HEK293 (cell line): ENCODE measurements around the gene KCNMB2.

ENCODE experiments used
- CTCF ChIA-PET: fragments of 350-600 bp; formaldehyde crosslinking; extraction: SDS; loops from one replicate; lab custom pipeline; 2021; ENCODE audit warnings: antibody characterized with exemption; lab: Yijun Ruan, JAX
- POLR2A ChIA-PET: fragments of 300-600 bp; formaldehyde crosslinking; extraction: SDS; loops from one replicate; lab custom pipeline; 2020; ENCODE audit warnings: antibody characterized with exemption, inconsistent platforms; lab: Yijun Ruan, JAX
- H3K27ac ChIP-seq: fragments of 200-500 bp; sonication (Bioruptor generic); 2 replicates; pipeline ENCODE4 v1.5.1; 2014; ENCODE audit warnings: low read depth, low read length, control low read depth, inconsistent platforms; ENCODE audit errors: extremely low read depth
- H3K36me3 ChIP-seq, 2 experiments: fragments of 200-500 bp in 1 of 2; sonication (Bioruptor generic) in 1 of 2; 1 replicate in 1 of 2; 2 replicates in 1 of 2; pipeline ENCODE4 v1.5.1; 2014 to 2017; ENCODE audit warnings: inconsistent platforms in 2 of 2, low read length in 2 of 2; ENCODE audit not compliant: control insufficient read depth in 2 of 2, insufficient read depth in 1 of 2
- H3K4me1 ChIP-seq: fragments of 200-500 bp; sonication (Bioruptor generic); 2 replicates; pipeline ENCODE4 v1.5.1; 2014; ENCODE audit warnings: mild to moderate bottlenecking, low read length, inconsistent platforms; ENCODE audit not compliant: control insufficient read depth, insufficient read depth
- H3K4me3 ChIP-seq: 2 replicates; pipeline ENCODE4 v1.5.1; 2011; ENCODE audit warnings: low read depth, mild to moderate bottlenecking, control low read depth, low read length, moderate library complexity
- H3K9me3 ChIP-seq: fragments of 200-500 bp; sonication (Bioruptor generic); 2 replicates; pipeline ENCODE4 v1.5.1; 2014; ENCODE audit warnings: low read depth, low read length, inconsistent platforms; ENCODE audit not compliant: control insufficient read depth, insufficient read depth
- BCL11B ChIP-seq: fragments of 450-650 bp; formaldehyde crosslinking; IDR thresholded peaks from 2 replicates; pipeline ENCODE4 v1.5.1; 2016; ENCODE audit warnings: low read depth, missing biosample characterization, missing genetic modification characterization
- GLIS1 ChIP-seq: fragments of 450-650 bp; formaldehyde crosslinking; IDR thresholded peaks from 2 replicates; pipeline ENCODE4 v1.5.1; 2016; ENCODE audit warnings: missing biosample characterization, missing genetic modification characterization
- SALL2 ChIP-seq: fragments of 450-650 bp; formaldehyde crosslinking; IDR thresholded peaks from 2 replicates; pipeline ENCODE4 v1.5.0; 2017; ENCODE audit warnings: missing biosample characterization, mild to moderate bottlenecking, missing genetic modification characterization, borderline replicate concordance
- SP3 ChIP-seq: fragments of 450-650 bp; formaldehyde crosslinking; IDR thresholded peaks from 2 replicates; pipeline ENCODE4 v1.5.1; 2016; ENCODE audit warnings: missing biosample characterization, missing genetic modification characterization
- ZBTB7A ChIP-seq: fragments of 450-650 bp; formaldehyde crosslinking; IDR thresholded peaks from 2 replicates; pipeline ENCODE4 v1.5.1; 2016; ENCODE audit warnings: low read depth, missing biosample characterization, missing genetic modification characterization
- ZFP69B ChIP-seq: fragments of 450-650 bp; formaldehyde crosslinking; IDR thresholded peaks from 2 replicates; pipeline ENCODE4 v1.5.1; 2016; ENCODE audit warnings: missing biosample characterization, missing genetic modification characterization
- ZNF132 ChIP-seq: fragments of 450-650 bp; formaldehyde crosslinking; IDR thresholded peaks from 2 replicates; pipeline ENCODE4 v1.5.1; 2017; ENCODE audit warnings: missing biosample characterization, missing genetic modification characterization, borderline replicate concordance
- ZNF19 ChIP-seq: fragments of 450-650 bp; formaldehyde crosslinking; IDR thresholded peaks from 2 replicates; pipeline ENCODE4; 2016; ENCODE audit warnings: missing biosample characterization, missing genetic modification characterization, low read depth
- ZNF24 ChIP-seq: fragments of 450-650 bp; formaldehyde crosslinking; IDR thresholded peaks from 2 replicates; pipeline ENCODE4 v1.5.1; 2016; ENCODE audit warnings: missing biosample characterization, missing genetic modification characterization
- ZNF404 ChIP-seq: fragments of 450-650 bp; formaldehyde crosslinking; IDR thresholded peaks from 2 replicates; pipeline ENCODE4 v1.5.1; 2017; ENCODE audit warnings: missing biosample characterization, missing genetic modification characterization
- ZNF571 ChIP-seq: fragments of 450-650 bp; formaldehyde crosslinking; IDR thresholded peaks from 2 replicates; pipeline ENCODE4 v1.5.0; 2017; ENCODE audit warnings: missing biosample characterization, missing genetic modification characterization
- ZNF626 ChIP-seq: fragments of 450-650 bp; sonication (Bioruptor Pico); formaldehyde crosslinking; IDR thresholded peaks from 2 replicates; pipeline ENCODE4 v1.5.1; 2018; ENCODE audit warnings: missing biosample characterization, missing genetic modification characterization, inconsistent platforms
- ZNF664 ChIP-seq: fragments of 450-650 bp; formaldehyde crosslinking; IDR thresholded peaks from 2 replicates; pipeline ENCODE4 v1.5.1; 2016; ENCODE audit warnings: missing biosample characterization, missing genetic modification characterization
- ZNF791 ChIP-seq: fragments of 450-650 bp; formaldehyde crosslinking; IDR thresholded peaks from 2 replicates; pipeline ENCODE4 v1.5.1; 2016; ENCODE audit warnings: missing biosample characterization, missing genetic modification characterization
- ZNF837 ChIP-seq: fragments of 450-650 bp; formaldehyde crosslinking; IDR thresholded peaks from 2 replicates; pipeline ENCODE4 v1.5.1; 2016; ENCODE audit warnings: missing biosample characterization, missing genetic modification characterization
- TF ChIP-seq, protein P1 (sequence below): fragments of 450-650 bp; formaldehyde crosslinking; IDR thresholded peaks from 2 replicates; pipeline ENCODE4 v1.5.1; 2016; ENCODE audit warnings: missing biosample characterization, missing genetic modification characterization
- TF ChIP-seq, protein P2 (sequence below): fragments of 450-650 bp; formaldehyde crosslinking; conservative IDR thresholded peaks from 2 replicates; pipeline ENCODE4 v1.5.1; 2016; ENCODE audit warnings: low read depth, missing biosample characterization, missing genetic modification characterization
- TF ChIP-seq, protein P3 (sequence below): fragments of 450-650 bp; formaldehyde crosslinking; IDR thresholded peaks from 2 replicates; pipeline ENCODE4 v1.5.1; 2016; ENCODE audit warnings: missing biosample characterization, missing genetic modification characterization
- TF ChIP-seq, protein P4 (sequence below): fragments of 450-650 bp; formaldehyde crosslinking; IDR thresholded peaks from 2 replicates; pipeline ENCODE4 v1.5.1; 2016; ENCODE audit warnings: missing biosample characterization, missing genetic modification characterization

Gene KCNMB2

DNA sequence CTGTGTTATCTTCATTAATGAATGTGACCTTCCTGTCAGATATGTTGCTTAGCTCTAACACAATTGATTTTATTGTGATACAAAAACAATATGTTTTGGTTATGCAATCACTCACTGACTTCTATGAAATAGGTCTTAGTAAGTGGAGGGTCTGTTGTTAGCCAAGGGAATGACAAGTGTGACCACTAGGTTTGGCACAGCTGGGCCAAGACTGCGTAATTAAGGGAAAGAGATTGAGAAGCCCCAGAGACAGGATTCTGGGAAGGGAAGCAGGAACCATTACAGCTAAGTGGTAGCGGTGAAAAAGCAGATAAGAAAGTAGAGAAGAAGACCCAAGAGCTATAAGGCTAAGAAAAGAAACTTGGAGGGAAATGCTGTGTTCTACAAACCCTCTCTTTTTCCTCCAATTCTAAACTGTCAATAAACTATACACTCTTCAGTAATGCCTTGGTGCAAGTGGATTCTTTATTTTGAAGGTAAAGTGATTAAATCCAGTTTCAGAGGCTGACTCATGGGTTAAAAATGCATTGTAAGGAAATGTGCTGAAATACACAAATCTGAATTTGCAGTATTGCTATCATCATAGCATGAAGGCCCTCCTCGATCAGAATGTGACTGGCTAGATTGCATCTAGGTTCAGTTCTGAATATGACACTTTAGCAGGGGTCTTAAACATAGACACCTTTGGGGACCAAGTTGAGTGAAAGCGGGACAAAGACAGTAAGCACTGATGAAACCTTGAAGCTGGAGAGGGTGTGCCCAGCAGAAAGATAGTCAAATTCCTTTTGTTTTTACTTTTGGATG is 26.1 kb downstream of the KCNMB2 start:
- no peaks in the 10 kb centered on the region for H3K9me3 ChIP-seq
- CTCF ChIA-PET, result interaction anchor here (0.7 kb wide), 1 partner anchor 1690 kb away, joined by 4 read pairs; no protein-coding TSS in a partner anchor
- H3K4me1 ChIP-seq, result no peaks in the 10 kb centered on the region
- no peak overlapping the region for H3K4me3 ChIP-seq
- POLR2A ChIA-PET, result no interaction called here
- TF ChIP-seq, protein P1, sequence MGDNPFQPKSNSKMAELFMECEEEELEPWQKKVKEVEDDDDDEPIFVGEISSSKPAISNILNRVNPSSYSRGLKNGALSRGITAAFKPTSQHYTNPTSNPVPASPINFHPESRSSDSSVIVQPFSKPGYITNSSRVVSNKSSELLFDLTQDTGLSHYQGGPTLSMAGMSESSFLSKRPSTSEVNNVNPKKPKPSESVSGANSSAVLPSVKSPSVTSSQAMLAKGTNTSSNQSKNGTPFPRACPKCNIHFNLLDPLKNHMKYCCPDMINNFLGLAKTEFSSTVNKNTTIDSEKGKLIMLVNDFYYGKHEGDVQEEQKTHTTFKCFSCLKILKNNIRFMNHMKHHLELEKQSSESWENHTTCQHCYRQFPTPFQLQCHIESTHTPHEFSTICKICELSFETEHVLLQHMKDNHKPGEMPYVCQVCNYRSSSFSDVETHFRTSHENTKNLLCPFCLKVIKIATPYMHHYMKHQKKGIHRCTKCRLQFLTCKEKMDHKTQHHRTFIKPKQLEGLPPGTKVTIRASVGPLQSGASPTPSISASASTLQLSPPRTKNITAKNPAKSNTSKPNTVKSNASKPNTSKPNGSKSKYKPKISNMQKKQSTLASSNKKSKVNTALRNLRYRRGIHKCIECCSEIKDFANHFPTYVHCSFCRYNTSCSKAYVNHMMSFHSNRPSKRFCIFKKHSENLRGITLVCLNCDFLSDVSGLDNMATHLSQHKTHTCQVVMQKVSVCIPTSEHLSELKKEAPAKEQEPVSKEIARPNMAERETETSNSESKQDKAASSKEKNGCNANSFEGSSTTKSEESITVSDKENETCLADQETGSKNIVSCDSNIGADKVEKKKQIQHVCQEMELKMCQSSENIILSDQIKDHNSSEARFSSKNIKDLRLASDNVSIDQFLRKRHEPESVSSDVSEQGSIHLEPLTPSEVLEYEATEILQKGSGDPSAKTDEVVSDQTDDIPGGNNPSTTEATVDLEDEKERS (tag by site-specific recombination), result no peak
- TF ChIP-seq, protein P2, sequence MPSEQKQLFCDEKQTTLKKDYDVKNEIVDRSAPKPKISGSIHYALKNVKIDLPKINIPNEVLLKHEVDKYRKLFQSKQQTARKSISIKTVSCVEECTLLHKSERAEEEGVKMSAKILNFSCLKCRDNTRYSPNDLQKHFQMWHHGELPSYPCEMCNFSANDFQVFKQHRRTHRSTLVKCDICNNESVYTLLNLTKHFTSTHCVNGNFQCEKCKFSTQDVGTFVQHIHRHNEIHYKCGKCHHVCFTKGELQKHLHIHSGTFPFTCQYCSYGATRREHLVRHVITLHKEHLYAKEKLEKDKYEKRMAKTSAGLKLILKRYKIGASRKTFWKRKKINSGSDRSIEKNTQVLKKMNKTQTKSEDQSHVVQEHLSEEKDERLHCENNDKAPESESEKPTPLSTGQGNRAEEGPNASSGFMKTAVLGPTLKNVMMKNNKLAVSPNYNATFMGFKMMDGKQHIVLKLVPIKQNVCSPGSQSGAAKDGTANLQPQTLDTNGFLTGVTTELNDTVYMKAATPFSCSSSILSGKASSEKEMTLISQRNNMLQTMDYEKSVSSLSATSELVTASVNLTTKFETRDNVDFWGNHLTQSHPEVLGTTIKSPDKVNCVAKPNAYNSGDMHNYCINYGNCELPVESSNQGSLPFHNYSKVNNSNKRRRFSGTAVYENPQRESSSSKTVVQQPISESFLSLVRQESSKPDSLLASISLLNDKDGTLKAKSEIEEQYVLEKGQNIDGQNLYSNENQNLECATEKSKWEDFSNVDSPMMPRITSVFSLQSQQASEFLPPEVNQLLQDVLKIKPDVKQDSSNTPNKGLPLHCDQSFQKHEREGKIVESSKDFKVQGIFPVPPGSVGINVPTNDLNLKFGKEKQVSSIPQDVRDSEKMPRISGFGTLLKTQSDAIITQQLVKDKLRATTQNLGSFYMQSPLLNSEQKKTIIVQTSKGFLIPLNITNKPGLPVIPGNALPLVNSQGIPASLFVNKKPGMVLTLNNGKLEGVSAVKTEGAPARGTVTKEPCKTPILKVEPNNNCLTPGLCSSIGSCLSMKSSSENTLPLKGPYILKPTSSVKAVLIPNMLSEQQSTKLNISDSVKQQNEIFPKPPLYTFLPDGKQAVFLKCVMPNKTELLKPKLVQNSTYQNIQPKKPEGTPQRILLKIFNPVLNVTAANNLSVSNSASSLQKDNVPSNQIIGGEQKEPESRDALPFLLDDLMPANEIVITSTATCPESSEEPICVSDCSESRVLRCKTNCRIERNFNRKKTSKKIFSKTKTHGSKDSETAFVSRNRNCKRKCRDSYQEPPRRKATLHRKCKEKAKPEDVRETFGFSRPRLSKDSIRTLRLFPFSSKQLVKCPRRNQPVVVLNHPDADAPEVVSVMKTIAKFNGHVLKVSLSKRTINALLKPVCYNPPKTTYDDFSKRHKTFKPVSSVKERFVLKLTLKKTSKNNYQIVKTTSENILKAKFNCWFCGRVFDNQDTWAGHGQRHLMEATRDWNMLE (tag by site-specific recombination), result no peak
- TF ChIP-seq GLIS1 (tag by site-specific recombination) (no peak), ZNF404 (tag by site-specific recombination) (no peak), ZFP69B (tag by site-specific recombination) (no peak), ZNF571 (tag by site-specific recombination) (no peak)
- TF ChIP-seq, protein P3, sequence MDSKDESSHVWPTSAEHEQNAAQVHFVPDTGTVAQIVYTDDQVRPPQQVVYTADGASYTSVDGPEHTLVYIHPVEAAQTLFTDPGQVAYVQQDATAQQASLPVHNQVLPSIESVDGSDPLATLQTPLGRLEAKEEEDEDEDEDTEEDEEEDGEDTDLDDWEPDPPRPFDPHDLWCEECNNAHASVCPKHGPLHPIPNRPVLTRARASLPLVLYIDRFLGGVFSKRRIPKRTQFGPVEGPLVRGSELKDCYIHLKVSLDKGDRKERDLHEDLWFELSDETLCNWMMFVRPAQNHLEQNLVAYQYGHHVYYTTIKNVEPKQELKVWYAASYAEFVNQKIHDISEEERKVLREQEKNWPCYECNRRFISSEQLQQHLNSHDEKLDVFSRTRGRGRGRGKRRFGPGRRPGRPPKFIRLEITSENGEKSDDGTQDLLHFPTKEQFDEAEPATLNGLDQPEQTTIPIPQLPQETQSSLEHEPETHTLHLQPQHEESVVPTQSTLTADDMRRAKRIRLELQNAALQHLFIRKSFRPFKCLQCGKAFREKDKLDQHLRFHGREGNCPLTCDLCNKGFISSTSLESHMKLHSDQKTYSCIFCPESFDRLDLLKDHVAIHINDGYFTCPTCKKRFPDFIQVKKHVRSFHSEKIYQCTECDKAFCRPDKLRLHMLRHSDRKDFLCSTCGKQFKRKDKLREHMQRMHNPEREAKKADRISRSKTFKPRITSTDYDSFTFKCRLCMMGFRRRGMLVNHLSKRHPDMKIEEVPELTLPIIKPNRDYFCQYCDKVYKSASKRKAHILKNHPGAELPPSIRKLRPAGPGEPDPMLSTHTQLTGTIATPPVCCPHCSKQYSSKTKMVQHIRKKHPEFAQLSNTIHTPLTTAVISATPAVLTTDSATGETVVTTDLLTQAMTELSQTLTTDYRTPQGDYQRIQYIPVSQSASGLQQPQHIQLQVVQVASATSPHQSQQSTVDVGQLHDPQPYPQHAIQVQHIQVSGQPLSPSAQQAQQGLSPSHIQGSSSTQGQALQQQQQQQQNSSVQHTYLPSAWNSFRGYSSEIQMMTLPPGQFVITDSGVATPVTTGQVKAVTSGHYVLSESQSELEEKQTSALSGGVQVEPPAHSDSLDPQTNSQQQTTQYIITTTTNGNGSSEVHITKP, result no peak
- H3K36me3 ChIP-seq, result no peaks in the 10 kb centered on the region
- no peak overlapping the region for H3K27ac ChIP-seq

DNA sequence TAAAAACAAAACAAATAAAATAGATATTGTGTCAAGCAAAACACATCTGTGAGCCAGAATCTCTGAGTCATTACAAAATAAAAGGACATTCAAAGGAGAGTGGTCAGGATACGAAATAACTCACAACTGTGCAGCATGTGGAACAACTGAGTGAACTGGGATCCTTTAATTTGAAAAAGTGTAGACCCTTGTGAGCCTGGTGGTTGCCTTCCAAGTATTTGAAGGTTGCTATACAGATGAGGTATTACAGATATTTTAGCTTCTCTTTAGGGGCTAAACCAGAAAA is 26.7 kb downstream of the KCNMB2 start:
- no peak overlapping the region for H3K27ac ChIP-seq
- CTCF ChIA-PET, result no interaction called here
- TF ChIP-seq ZNF837 (tag by site-specific recombination) (no peak), ZNF24 (no peak), ZNF791 (tag by site-specific recombination) (no peak), SP3 (tag by site-specific recombination) (no peak), ZNF132 (tag by site-specific recombination) (no peak), SALL2 (no peak), BCL11B (tag by site-specific recombination) (no peak), ZNF19 (no peak), ZNF664 (tag by site-specific recombination) (no peak), ZBTB7A (tag by site-specific recombination) (no peak), ZNF626 (tag by site-specific recombination) (no peak)
- TF ChIP-seq, protein P4, sequence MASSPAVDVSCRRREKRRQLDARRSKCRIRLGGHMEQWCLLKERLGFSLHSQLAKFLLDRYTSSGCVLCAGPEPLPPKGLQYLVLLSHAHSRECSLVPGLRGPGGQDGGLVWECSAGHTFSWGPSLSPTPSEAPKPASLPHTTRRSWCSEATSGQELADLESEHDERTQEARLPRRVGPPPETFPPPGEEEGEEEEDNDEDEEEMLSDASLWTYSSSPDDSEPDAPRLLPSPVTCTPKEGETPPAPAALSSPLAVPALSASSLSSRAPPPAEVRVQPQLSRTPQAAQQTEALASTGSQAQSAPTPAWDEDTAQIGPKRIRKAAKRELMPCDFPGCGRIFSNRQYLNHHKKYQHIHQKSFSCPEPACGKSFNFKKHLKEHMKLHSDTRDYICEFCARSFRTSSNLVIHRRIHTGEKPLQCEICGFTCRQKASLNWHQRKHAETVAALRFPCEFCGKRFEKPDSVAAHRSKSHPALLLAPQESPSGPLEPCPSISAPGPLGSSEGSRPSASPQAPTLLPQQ (tag by site-specific recombination), result no peak

More for the DNA sequence above, 26.7 kb downstream of the KCNMB2 start:
- Histone ChIP-seq H3K36me3 (no peaks in the 10 kb centered on the region), H3K4me3 (no peak overlapping the region), H3K4me1 (no peaks in the 10 kb centered on the region), H3K9me3 (no peaks in the 10 kb centered on the region)
- POLR2A ChIA-PET, result no interaction called here
